AG08396 (cell line): Measurements from ENCODE around the gene GTF3C5.
A peak's percentile ranks its signal among the peaks of the same experiment; 100 is the strongest.
"Not testable (repeated sequence)": the region's sequence is repeated elsewhere in the genome, so short reads cannot be mapped to it uniquely, and the experiment has no call there.

Experiments
- DNase-seq: peaks from one replicate; pipeline ENCODE4 v3.0.0; 2012; ENCODE audit warnings: low spot score, mixed read lengths

The GTF3C5 gene, protein sequence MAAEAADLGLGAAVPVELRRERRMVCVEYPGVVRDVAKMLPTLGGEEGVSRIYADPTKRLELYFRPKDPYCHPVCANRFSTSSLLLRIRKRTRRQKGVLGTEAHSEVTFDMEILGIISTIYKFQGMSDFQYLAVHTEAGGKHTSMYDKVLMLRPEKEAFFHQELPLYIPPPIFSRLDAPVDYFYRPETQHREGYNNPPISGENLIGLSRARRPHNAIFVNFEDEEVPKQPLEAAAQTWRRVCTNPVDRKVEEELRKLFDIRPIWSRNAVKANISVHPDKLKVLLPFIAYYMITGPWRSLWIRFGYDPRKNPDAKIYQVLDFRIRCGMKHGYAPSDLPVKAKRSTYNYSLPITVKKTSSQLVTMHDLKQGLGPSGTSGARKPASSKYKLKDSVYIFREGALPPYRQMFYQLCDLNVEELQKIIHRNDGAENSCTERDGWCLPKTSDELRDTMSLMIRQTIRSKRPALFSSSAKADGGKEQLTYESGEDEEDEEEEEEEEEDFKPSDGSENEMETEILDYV

DNA sequence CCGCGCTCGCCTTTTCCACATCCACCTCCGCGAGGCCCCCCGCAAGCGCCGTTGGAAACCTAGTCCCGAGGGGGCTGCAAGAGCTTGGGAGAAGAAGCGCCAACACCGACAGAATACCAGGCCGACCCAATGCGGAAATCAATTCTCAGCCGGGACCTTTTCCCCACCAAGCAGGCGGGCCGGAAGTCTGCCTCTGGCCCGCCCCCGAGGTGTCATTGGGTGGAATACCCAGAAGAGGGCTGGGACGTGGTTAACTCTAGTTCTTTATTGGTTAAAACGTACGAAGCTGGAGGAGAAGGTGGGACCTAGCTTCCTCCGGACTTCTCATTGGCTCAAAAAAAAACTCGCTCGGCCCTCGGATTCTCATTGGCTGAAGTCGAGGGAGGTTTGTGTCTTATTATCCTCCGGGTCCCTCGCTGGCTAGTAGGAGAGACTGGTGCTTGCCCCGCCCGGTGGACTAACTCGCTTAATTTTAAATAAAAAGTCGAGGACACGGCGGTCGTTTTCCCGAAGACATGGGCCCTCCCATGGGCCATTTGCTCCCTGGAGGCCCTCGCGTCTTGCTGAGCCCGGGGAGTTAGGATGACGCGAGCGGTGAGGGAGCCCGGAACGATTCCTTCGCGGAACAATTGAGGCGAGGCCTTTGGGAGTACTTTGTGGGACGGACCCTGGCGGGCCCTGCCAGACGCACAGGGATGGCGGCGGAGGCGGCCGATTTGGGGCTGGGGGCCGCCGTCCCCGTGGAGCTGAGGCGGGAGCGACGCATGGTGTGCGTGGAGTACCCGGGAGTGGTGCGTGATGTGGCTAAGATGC lies at the start of gene GTF3C5:
GTF3C5 (plus strand) TSS at position 681 of the 813 bp plus-strand sequence; CDS start at position 696, 15 bp downstream.
- DNase-seq, result peak; percentile 99

DNA sequence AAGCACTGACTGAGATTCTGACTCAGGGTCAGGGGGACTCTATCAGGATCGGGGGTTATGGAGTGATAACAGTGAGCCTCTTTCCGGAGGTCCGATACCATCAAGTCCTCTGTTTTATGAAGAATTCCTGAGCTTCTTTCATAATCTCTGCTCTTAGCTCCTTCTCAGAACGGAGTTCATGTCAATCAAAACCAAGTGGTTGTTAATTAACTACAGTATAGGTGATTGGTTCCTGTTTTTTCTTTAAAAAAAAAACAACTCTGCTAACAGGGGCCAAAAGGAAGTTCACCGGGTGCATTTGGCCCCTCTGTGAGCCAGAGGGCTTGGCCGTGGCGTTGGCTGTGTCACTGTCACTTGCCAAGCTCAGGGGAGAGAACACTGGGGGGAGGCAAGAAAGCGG lies 48.3 kb upstream of the GTF3C5 start:
- no peak for DNase-seq

DNA sequence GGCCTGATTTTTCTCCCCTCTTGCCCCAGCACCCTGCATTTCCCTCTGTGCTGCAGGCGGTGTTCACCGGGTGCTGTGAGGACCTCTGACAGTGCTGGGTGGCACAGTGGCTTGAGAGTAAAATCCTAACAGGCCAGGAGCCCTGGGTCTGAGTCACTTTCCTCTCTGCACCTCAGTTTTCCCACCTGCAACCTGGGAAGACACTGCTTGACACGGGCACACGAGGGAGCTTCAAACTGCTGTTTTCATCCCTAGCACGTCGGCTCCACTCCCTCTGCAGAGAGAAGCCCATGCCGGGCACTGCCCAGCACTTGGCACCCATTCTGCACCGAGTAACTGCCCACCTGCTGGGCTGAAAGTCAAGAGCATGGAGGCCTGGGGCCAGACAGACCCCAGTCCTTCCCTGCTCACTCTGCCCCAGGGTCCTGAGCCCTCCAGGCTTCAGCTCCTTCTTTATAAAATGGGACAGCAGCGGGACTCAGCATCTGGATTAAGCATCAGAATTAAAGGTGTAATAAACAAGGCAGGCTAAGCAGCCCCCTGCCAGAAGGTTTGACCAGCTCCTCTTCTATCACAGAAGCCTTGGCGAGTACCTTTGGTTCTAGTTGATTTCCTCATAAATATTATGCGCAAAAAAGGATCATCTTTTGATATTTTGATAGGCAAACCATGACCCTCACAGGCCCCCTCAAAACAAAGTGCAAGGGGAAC lies 47.2 kb upstream of the GTF3C5 start:
- DNase-seq, result no peak

DNA sequence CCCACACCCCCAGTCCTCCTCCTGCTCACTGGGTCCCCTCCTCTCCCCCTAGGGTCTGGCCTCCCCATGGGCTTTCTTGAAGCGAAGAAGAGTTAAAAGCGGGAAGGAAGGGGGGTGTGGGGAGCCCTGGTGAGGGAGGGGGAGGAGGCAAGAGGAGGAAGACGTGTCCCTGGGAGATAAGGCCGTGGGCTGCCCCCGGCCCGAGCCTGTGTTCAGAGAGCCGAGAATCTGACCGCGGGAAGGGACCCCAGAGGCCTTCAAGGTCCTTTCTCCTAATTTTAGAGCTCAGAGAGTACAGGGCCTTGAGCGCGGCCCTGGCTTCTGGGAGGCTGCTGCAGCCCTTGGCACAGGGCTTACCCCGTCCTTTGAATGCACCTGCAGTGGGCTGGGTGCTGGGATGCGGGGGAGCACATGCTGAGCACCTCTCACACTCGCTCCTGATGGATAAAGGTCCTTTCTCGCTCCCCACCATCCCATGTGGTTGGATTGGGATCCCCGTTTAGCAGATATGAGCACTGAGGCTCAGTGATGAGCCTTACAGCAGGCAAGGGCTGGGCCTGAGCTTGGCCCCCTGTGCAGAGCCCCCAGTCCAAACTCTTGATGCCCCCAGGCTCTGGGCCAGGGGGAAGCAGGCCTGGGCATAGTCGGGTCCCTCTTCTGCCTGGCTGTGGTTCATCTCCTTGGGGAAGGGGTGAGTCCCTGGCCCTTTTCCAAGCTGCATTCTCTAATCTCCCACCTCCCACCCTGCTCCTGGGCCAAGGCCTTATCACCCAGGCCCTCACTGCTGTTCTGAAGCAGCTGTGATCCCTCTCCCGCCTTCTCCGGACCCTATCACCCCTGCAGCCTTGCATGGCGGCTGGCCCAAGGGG lies 46.4 kb upstream of the GTF3C5 start:
- DNase-seq, result no peak

DNA sequence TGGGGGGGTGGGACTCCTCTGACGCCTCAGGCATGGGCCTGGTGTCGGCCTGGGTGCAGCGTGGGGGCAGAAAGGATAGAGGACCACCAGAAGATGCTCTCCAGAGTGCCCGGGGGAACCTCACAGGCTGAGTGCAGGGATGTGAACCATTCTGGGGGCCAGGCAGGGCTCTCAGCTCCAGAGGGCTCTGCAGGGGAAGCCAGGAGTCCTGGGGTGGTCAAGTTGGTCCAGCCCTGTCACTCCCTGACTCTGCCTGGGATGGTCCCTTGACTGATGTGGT lies 45.8 kb upstream of the GTF3C5 start:
- no peak for DNase-seq

DNA sequence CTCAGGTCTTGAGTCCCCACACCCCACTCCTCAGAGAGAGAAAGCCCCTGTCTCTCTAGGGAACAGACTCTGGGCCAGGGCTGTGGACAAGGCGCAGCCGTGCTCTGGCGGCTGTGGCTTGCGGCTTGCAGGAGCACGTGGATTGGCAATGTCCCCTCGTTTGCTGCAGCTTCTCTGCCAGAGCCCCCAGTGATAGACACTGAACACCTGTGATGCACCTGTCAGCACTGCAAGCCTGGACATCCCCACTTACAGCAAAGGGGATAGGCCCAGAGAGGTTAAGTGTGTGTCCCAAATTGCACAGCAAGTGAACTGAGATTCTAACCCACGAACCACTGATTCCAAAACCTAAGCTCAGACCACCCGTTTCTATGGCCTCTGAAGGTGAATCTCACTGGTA lies 45.3 kb upstream of the GTF3C5 start:
- no peak for DNase-seq

DNA sequence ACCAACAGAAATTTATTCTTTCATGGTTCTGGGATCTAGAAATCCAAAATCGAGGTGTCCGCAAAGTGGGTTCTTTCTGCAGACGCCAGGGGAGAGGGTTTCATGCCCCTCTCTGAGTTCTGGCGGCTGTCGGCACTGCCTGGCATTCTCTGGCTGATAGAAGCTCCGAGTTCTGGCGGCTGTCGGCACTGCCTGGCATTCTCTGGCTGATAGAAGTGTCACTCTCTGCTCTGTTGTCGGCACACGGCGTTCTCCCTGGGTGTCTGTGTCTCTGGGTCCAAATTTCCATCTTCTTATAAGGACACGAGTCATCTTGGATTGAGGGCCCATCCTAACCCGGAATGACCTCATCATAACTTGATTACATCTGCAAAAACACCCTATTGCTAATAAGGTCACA lies 44.7 kb upstream of the GTF3C5 start:
- no peak for DNase-seq

DNA sequence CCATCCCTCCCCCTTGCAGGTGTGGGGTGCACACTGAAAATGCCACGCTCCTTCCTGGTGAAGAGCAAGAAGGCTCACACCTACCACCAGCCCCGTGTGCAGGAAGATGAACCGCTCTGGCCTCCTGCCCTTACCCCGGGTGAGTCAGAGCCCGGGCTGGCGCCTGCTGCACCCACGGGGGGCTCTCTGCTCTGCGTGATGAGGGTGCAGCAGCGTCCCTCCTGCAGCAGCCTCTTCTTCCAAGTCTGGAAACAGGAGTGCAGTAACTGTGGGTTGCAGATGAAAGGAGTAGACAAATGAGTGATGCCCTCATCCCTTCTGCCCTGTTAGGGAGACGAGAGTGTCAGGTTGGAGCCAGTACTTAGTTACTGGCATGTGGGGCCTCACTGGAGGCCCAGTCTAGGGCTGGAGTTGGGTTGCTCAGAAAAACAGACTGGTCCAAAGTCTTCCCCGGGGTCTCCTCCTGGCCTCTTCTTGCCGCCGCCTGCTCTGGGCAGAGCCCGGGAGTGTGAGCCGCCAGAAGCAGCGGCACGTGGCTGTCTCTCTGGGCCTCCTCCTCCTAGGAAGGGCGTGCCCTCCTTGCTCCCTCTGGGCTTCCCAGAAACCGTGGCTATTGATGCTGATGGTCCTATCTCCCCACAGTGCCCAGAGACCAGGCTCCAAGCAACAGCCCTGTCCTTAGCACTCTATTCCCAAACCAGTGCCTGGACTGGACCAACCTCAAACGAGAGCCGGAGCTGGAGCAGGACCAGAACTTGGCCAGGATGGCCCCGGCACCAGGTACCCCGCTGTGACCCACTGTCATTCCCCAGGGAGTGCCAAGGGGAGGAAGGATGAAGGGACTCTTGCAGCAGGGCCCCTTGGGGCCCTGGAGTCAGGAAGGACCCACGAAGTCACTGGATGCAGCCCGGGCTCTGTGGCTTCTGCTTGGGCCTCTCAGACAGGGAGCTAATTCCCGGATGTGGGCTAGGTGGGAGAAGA lies 43.9 kb upstream of the GTF3C5 start:
- DNase-seq, result no peak

DNA sequence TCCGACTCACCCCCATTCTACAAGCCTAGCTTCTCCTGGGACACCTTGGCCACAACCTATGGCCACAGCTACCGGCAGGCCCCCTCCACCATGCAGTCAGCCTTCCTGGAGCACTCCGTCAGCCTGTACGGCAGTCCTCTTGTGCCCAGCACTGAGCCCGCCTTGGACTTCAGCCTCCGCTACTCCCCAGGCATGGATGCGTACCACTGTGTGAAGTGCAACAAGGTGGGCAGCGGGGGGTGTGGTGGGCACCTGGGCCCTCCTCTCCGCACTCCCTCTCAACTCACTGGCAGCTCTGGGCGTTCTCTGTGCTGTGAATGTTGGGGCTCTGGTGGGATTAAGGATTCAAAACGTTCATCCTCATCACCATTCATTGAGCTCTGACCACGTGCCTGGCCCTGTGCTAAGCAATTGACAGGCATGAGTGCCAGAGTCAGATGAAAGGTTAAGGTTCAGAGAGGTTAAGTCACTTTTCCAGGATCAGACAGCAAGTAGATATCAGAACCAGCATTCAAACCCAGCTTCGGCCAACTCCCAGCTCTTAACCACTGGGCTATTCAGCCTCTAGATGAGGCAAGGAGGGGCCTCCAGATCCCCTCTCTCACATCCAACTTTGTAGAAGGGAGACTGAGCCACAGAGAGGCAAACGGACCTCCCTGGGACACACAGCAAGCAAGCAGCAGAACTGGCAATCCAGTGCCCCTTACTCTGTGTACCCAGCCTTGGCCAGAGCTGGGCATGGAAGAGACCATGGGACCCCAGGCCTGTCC lies 42.4 kb upstream of the GTF3C5 start:
- no peak for DNase-seq

DNA sequence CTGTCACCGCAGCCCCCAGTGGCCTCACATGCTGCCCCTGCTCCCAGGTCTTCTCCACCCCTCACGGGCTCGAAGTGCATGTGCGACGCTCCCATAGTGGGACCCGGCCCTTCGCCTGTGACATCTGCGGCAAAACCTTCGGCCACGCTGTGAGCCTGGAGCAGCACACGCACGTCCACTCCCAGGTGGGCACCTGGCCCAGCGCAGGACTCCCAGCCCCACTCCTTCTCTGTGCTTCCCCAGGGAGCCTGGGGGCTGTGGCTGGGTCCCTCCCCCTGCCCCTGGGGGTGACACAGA lies 41.8 kb upstream of the GTF3C5 start:
- no peak for DNase-seq

DNA sequence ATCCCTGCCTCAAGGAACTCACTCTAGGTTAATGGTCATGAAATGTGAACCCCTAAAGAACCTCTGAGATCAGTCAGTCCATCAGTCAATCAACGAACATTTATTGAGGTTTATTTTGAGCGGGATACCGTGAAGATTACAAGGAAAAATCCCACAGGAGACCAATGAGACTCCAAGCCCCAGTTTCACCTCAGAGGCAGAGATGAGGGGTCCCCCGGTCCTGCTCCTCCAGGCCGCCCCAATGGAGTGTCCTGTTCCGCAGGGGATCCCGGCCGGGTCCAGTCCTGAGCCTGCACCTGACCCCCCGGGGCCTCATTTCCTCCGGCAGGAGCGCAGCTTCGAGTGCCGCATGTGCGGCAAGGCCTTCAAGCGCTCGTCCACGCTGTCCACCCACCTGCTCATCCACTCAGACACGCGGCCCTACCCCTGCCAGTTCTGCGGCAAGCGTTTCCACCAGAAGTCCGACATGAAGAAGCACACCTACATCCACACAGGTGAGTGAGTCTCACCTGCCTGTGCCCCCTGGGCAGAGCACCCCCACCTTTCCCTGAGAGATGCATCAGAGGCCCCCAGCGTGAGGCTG lies 41.3 kb upstream of the GTF3C5 start:
- DNase-seq, result no peak

DNA sequence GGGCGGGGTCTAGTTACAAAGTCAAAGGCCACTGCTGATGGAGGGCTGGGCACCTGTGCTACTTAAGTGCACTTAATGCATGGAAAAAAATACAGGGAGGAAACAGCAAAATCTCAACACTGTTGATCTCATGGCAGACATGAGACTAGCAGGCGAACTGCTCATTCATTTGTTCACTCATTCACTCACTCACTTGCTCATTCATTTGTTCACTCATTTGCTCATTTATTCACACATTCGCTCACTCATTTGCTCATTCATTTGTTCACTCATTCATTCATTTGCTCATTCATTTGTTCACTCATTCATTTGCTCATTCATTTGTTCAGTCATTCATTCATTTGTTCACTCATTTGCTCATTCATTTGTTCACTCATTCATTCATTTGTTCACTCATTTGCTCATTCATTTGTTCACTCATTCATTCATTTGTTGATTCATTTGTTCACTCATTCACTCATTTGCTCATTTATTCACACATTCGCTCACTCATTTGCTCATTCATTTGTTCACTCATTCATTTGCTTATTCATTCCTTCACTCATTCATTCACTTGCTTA lies 40.7 kb upstream of the GTF3C5 start:
- not testable (repeated sequence) for DNase-seq

DNA sequence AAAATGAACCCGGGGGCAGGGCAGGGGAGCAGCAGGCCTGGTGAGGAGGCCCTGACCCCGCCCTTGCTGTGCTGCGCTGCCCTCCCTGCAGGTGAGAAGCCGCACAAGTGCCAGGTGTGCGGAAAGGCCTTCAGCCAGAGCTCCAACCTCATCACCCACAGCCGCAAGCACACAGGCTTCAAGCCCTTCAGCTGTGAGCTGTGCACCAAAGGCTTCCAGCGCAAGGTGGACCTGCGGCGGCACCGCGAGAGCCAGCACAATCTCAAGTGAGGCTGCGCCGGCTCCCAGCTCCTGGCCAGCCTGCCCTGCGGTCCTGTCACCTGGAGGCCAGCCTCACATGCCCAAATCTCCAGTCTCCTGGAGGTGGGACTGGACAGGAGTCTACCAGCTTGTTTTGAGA lies 40.0 kb upstream of the GTF3C5 start:
- DNase-seq, result no peak

DNA sequence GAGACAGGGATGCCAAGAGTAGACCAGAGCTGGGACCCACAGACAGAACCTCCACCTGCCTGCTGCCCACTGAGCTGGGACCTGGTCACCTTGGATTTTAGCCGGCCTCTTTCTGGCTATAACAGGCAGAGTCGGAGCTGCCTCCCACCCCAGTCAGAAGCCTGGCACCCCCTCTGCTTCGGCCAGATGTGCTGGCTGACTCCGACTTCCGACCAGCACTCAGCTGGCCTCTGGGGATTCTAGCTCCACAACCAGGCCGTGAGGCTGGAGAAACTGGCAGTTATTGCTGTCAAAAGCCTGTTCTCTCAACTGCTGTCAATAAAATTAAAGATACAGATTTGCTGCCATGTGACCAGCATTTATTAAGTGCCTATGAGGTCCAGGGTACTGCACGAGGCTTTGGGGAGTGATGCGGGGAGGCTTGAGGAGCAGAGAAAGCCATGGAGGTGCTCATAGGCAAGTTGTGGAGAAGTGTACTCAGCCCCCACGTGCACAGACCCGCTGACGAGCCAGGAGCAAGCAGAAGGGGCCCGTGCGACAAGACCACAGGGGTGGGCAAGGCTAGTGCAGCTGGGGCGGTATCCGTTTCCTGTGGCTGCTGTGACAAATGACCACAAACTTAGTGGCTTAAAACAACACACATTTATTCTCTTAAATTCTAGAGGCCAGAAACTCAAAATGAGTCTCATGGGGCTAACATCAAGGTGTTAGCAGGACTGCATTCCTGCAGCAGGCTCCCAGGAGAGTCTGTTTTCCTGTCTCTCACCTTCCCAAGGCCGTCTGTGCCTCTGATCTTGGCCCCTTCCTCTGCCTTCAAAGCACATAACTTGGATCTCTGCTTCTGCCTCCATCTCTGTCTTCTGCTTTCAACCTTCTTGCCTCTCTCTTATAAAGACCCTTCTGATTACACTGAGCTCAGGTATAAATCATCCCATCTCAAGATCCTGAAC lies 39.2 kb upstream of the GTF3C5 start:
- DNase-seq, result no peak

DNA sequence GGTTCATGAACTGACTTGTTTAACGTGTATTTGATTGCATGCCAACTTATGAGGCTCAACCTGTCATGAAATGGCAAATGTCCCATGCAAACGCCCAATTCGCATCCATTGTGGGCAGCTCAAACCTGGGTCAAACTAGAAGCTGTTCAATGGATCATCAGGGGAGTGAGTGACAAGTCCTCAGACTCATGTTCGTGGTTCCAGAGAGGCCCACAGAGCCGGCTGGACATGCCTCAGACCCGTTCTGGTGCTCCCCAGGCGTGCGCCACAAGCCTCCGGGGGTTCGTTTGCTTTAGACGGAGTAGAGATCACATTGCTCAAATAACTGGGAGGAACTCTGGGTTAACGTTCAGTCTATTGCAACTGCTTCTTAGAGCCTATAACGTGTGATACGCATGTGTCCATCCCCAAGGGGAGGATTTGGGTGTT lies 37.3 kb upstream of the GTF3C5 start:
- no peak for DNase-seq

DNA sequence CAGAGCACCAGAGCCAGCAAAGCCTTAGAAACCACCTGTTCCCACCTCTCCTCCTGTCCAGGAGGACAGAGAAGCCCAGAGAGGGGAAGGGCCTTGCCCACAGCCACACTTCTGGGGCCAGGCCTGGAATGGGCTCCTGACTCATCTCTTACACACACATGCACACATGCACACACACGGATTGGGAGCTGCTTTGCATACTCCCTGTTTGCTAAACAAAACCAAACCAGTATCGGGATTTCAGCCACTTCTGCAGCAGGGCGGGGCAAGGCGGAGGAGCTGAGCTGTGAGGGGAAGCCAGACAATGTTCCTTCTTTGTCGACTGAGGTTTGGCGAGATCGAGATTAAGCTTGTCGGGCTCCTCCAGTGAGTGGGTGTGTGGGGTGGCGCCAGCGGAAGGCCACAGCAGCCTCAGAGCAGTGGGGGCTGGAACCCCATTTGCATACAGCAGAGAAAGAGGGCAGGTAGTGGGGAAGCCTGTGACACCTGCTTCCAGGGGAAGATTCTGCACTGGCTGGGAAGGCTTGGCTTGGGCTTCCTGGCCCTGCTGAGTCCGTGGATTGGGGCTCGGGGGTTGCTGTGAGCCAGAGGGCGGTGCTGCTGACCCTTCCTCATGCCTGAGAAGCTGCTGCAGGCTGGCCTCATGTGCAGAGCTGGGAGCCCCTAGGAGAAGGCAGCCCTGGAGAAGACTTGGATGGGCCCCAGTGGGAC lies 36.2 kb upstream of the GTF3C5 start:
- no peak for DNase-seq

DNA sequence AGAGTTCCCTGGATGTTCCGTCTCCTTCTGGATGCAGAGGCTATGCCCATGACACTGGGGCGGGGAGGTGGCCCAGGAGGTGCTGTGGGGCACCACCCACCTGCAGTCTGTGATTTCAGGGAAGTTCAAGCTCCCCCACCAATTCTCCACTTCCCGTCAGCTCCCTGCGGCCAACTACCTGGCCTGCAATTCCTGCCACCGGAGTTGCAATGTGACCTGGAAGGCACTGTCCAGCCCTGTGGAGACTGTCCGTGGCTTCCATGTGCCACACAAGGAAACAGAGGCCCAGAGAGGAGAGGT lies 35.7 kb upstream of the GTF3C5 start:
- no peak for DNase-seq

DNA sequence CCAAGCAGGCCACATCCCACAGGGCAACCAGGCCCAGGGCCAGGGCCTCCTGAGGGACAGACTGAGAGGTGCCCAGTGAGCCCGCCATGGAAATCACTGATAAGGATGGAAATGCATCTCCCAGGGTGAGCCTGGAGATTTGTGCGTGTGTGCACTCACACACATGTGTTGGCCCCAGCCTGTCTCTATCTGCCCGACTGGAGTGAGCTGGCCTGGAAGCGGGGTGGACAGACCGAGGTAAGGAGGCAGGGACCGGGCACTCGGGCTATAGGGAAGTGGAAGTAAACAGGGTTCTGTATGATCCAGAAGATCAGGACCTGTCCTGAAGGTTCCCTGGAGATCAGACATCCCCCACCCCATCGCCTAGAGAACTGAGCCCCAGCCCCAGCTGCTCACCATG lies 34.9 kb upstream of the GTF3C5 start:
- DNase-seq, result no peak
